ENCODE data around the gene SNAP47. TPM values are rescaled to one million over a fixed set of nuclear protein-coding genes. Genes with fewer than 3 reads are reported as not detected.
"Not testable (repeated sequence)": the region's sequence is repeated elsewhere in the genome, so short reads cannot be mapped to it uniquely, and the experiment has no call there.

Gene SNAP47
- polyA plus RNA-seq (ENCODE audit: insufficient read length in 3 of 3) = 10 to 100 TPM; 40.4 to 45.5 (median 41.7) TPM
- long read RNA-seq, donor 1, transcript SNAP47-202 (5 exons, 2,362 nt) = major isoform, 10 of 19 reads
- long read RNA-seq, donor 1, partial matches to known transcripts = 7 of 19 reads
- long read RNA-seq, donor 1, other reads (novel, unspliced or antisense) = 0 of 19 reads
- long read RNA-seq, donor 2, transcript SNAP47-202 (5 exons, 2,362 nt) = major isoform, 5 of 9 reads
- long read RNA-seq, donor 2, partial matches to known transcripts = 0 of 9 reads
- long read RNA-seq, donor 2, other reads (novel, unspliced or antisense) = 0 of 9 reads
- long read RNA-seq, donor 3, transcript SNAP47-202 (5 exons, 2,362 nt) = major isoform, 11 of 28 reads
- long read RNA-seq, donor 3, partial matches to known transcripts = 16 of 28 reads
- long read RNA-seq, donor 3, other reads (novel, unspliced or antisense) = 0 of 28 reads
- long read RNA-seq, donor 4, transcript SNAP47-202 (5 exons, 2,362 nt) = major isoform, 10 of 39 reads
- long read RNA-seq, donor 4, partial matches to known transcripts = 19 of 39 reads
- long read RNA-seq, donor 4, other reads (novel, unspliced or antisense) = 5 of 39 reads
- long read RNA-seq, donor 5 = 0 reads
- long read RNA-seq, donor 6, partial matches to known transcripts = 0 of 7 reads
- long read RNA-seq, donor 6, other reads (novel, unspliced or antisense) = 0 of 7 reads
- long read RNA-seq, donor 7, transcript SNAP47-202 (5 exons, 2,362 nt) = major isoform, 6 of 17 reads
- long read RNA-seq, donor 7, partial matches to known transcripts = 10 of 17 reads
- long read RNA-seq, donor 7, other reads (novel, unspliced or antisense) = 0 of 17 reads
- long read RNA-seq, donor 8, transcript SNAP47-202 (5 exons, 2,362 nt) = major isoform, 12 of 64 reads
- long read RNA-seq, donor 8, partial matches to known transcripts = 41 of 64 reads
- long read RNA-seq, donor 8, other reads (novel, unspliced or antisense) = 5 of 64 reads
- long read RNA-seq, donor 9, partial matches to known transcripts = 10 of 18 reads
- long read RNA-seq, donor 9, other reads (novel, unspliced or antisense) = 0 of 18 reads
- long read RNA-seq, donor 10, partial matches to known transcripts = 16 of 23 reads
- long read RNA-seq, donor 10, other reads (novel, unspliced or antisense) = 0 of 23 reads
- long read RNA-seq, donor 11, partial matches to known transcripts = 0 of 4 reads
- long read RNA-seq, donor 11, other reads (novel, unspliced or antisense) = 0 of 4 reads
- long read RNA-seq, donor 12, partial matches to known transcripts = 0 of 5 reads
- long read RNA-seq, donor 12, other reads (novel, unspliced or antisense) = 0 of 5 reads
- long read RNA-seq, donor 13, transcript SNAP47-202 (5 exons, 2,362 nt) = major isoform, 16 of 51 reads
- long read RNA-seq, donor 13, partial matches to known transcripts = 32 of 51 reads
- long read RNA-seq, donor 13, other reads (novel, unspliced or antisense) = 0 of 51 reads
- long read RNA-seq, donor 14, transcript SNAP47-202 (5 exons, 2,362 nt) = major isoform, 11 of 11 reads
- long read RNA-seq, donor 14, partial matches to known transcripts = 0 of 11 reads
- long read RNA-seq, donor 14, other reads (novel, unspliced or antisense) = 0 of 11 reads
- long read RNA-seq, donor 15, transcript SNAP47-202 (5 exons, 2,362 nt) = major isoform, 7 of 7 reads
- long read RNA-seq, donor 15, partial matches to known transcripts = 0 of 7 reads
- long read RNA-seq, donor 15, other reads (novel, unspliced or antisense) = 0 of 7 reads
- long read RNA-seq, donor 16, transcript SNAP47-202 (5 exons, 2,362 nt) = major isoform, 12 of 85 reads
- long read RNA-seq, donor 16, partial matches to known transcripts = 55 of 85 reads
- long read RNA-seq, donor 16, other reads (novel, unspliced or antisense) = 17 of 85 reads

GRCh38 chr1:227734856-227735538, at the start of gene SNAP47, which contains the start of gene JMJD4:
TSS of gene SNAP47 (plus strand) at chr1:227735435. CDS start at chr1:227747737, 12,302 bp downstream.
TSS of gene JMJD4 (minus strand) at chr1:227735302. CDS start at chr1:227735273, 29 bp downstream.
- DNase-seq (ENCODE audit: extremely low read depth in 1 of 11, low read depth in 9 of 11, low spot score in 4 of 11) = peak; percentile 75 to 91 (median 88)

- DNase-seq (ENCODE audit: extremely low read depth in 1 of 11, low read depth in 9 of 11, low spot score in 4 of 11) = no peak
These were observed 49.4 kb upstream of the SNAP47 start for GRCh38 chr1:227685807-227686206.

GRCh38 chr1:227697321-227697864, 37.8 kb upstream of the SNAP47 start:
- no peak for DNase-seq (ENCODE audit: extremely low read depth in 1 of 11, low read depth in 9 of 11, low spot score in 4 of 11)

GRCh38 chr1:227701631-227702030, 33.6 kb upstream of the SNAP47 start:
- not testable (repeated sequence) for DNase-seq (ENCODE audit: extremely low read depth in 1 of 11, low read depth in 9 of 11, low spot score in 4 of 11)

GRCh38 chr1:227707846-227708245, 27.4 kb upstream of the SNAP47 start:
- DNase-seq (ENCODE audit: extremely low read depth in 1 of 11, low read depth in 9 of 11, low spot score in 4 of 11) = no peak

GRCh38 chr1:227709451-227709850, 25.8 kb upstream of the SNAP47 start:
- no peak for DNase-seq (ENCODE audit: extremely low read depth in 1 of 11, low read depth in 9 of 11, low spot score in 4 of 11)

GRCh38 chr1:227710474-227710873, 24.8 kb upstream of the SNAP47 start:
- DNase-seq (ENCODE audit: extremely low read depth in 1 of 11, low read depth in 9 of 11, low spot score in 4 of 11) = not testable (repeated sequence)

- DNase-seq (ENCODE audit: extremely low read depth in 1 of 11, low read depth in 9 of 11, low spot score in 4 of 11) = no peak
These were observed 22.6 kb upstream of the SNAP47 start for GRCh38 chr1:227712648-227713047.

GRCh38 chr1:227718932-227719331, 16.3 kb upstream of the SNAP47 start:
- DNase-seq (ENCODE audit: extremely low read depth in 1 of 11, low read depth in 9 of 11, low spot score in 4 of 11) = no peak

GRCh38 chr1:227723474-227723873, 11.8 kb upstream of the SNAP47 start:
- no peak for DNase-seq (ENCODE audit: extremely low read depth in 1 of 11, low read depth in 9 of 11, low spot score in 4 of 11)

- no peak for DNase-seq (ENCODE audit: extremely low read depth in 1 of 11, low read depth in 9 of 11, low spot score in 4 of 11)
These were observed 10.2 kb upstream of the SNAP47 start for GRCh38 chr1:227725046-227725445.

GRCh38 chr1:227726318-227726717, 8.9 kb upstream of the SNAP47 start:
- DNase-seq (ENCODE audit: extremely low read depth in 1 of 11, low read depth in 9 of 11, low spot score in 4 of 11) = no peak

GRCh38 chr1:227726924-227727599, 8.2 kb upstream of the SNAP47 start:
- DNase-seq (ENCODE audit: extremely low read depth in 1 of 11, low read depth in 9 of 11, low spot score in 4 of 11) = no peak

GRCh38 chr1:227728059-227728891, 7.0 kb upstream of the SNAP47 start:
- DNase-seq (ENCODE audit: extremely low read depth in 1 of 11, low read depth in 9 of 11, low spot score in 4 of 11) = peak in 9 of 11 donors; percentile 31 to 67 (median 51)

- DNase-seq (ENCODE audit: extremely low read depth in 1 of 11, low read depth in 9 of 11, low spot score in 4 of 11) = no peak
These were observed 6.4 kb upstream of the SNAP47 start for GRCh38 chr1:227728892-227729143.
